RCC 7860 (cell line): Measurements from ENCODE around the gene MRPS2.
"Not testable (repeated sequence)": the region's sequence is repeated elsewhere in the genome, so short reads cannot be mapped to it uniquely, and the experiment has no call there.

Experiments used
- DNase-seq: peaks from one replicate; pipeline ENCODE4 v3.0.0-alpha.2; 2015; ENCODE audit warnings: low spot score
- FAIRE-seq: peaks from 2 replicates; lab custom pipeline; 2012; peaks lifted over from hg19 to GRCh38; lab: Jason Lieb, UNC

The MRPS2 gene

GRCh38 chr9:135500525-135501260 is at the start of gene MRPS2:
TSS of gene MRPS2 (plus strand) at chr9:135500682. CDS start at chr9:135500711, 29 bp downstream.
- no peak for FAIRE-seq
- peak; percentile 68 for DNase-seq

DNA sequence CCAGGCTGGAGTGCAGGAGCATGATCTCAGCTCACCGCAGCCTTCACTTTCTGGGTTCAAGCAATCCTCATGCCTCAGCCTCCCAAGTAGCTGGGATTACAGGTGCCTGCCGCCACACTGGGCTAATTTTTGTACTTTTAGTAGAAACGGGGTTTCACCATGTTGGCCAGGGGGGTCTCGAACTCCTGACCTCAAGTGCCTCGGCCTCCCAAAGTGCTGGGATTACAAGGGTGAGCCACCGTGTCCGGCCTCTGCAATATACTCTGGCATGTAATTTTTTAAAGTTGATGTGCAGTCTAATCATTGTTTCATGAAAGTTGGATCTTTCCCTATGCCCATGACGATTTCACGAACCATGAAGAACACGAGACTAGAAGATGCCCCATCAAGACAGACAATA is 49.5 kb upstream of the MRPS2 start:
- DNase-seq (no peak), FAIRE-seq (no peak)

- DNase-seq, FAIRE-seq: not testable (repeated sequence)
Measured at GRCh38 chr9:135451909-135452308, 48.6 kb upstream of the MRPS2 start.

DNA sequence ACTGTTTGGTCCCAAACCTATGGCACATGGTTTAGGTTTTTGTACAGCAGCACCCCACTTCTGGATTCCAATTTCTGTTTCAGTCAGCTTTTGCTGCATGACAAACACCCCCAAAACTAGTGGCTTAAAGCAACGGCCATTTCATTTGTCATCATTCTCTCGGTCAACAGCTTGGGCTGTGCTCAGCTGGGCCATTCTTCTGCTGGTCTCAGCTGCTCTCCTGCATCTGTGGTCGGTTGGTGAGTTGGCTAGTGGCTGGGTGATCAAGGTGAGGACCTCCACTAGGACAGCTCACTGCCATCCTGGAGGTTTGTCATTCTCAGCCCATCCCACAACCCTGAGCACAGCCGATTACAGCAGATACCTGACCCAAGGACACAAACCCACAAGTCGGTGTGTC is 45.7 kb upstream of the MRPS2 start:
- FAIRE-seq, result no peak
- DNase-seq, result no peak

DNA sequence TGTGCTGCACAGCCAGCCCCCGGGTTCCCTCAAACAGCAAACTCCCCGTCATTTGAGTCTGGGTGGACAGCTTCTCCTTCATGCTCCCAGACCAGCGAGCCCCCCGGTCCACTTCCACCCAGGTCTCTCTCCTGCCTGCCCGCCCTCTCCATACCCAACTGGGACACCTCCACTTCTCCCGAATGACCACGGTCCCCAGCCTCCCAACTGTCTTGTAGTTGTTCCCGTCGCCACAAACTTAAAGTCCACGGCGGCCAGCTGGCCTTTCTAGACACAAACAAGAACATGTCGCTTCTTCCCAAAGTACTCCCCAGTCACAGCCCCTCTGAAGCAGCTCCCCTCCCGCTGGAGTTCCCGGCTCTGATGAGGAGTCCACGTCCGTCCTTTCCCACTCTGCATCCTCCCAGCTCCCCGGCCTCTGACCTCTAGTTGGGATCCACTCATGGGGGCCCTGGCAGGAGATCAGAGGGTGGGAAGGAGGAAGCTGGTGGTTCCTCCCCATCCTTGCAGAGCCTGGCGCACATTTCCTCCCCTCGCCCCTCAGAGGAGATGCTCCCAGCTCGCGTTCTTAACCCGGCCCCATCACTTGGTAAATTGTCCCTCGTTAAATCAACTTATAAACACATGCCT is 45.0 kb upstream of the MRPS2 start:
- FAIRE-seq (no peak), DNase-seq (no peak)

- no peak for FAIRE-seq
- DNase-seq, result no peak
Measured at GRCh38 chr9:135456436-135457104, 43.9 kb upstream of the MRPS2 start.

DNA sequence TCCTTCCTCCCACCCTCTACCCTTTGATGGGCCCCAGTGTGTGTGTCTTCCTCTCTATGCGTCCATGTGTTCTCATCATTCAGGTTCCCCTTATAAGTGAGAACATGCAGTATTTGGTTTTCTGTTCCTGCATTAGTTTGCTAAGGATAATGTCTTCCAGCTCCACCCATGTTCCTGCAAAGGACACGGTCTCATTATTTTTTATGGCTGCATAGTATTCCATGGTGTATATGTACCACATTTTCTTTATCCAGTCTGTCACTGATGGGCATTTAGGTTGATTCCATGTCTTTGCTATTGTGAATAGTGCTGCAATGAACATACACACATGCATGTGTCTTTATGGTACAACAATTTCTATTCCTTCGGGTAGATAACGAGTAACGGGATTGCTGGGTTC is 42.0 kb upstream of the MRPS2 start:
- not testable (repeated sequence) for FAIRE-seq, DNase-seq

GRCh38 chr9:135461936-135462335 is 38.5 kb upstream of the MRPS2 start:
- DNase-seq (no peak), FAIRE-seq (no peak)

GRCh38 chr9:135463140-135463539 is 37.3 kb upstream of the MRPS2 start:
- DNase-seq (peak; percentile 70), FAIRE-seq (peak; percentile 58)

DNA sequence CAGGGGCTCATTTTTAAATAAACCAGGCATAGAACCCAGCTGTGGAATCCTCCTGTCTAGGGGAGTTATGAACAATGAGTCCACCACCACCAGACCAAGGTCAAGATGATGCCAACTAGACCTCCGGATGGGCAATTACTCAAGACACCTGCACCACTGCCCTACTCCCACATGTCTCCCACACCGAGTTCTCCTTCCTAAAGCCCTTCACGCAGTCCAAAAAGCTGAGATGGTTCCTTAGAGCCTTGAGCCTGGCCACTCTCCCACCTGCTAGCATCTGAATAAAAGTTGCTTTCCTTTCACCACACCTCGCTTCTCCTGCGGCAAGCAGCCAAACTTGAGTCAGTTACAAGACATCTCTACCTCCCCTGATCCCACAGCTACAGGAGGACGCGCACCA is 36.3 kb upstream of the MRPS2 start:
- FAIRE-seq (no peak), DNase-seq (no peak)

GRCh38 chr9:135468854-135469521 is 31.5 kb upstream of the MRPS2 start:
- FAIRE-seq, result no peak
- no peak for DNase-seq

- no peak for DNase-seq
- FAIRE-seq, result no peak
Measured at GRCh38 chr9:135471791-135472640, 28.5 kb upstream of the MRPS2 start.

DNA sequence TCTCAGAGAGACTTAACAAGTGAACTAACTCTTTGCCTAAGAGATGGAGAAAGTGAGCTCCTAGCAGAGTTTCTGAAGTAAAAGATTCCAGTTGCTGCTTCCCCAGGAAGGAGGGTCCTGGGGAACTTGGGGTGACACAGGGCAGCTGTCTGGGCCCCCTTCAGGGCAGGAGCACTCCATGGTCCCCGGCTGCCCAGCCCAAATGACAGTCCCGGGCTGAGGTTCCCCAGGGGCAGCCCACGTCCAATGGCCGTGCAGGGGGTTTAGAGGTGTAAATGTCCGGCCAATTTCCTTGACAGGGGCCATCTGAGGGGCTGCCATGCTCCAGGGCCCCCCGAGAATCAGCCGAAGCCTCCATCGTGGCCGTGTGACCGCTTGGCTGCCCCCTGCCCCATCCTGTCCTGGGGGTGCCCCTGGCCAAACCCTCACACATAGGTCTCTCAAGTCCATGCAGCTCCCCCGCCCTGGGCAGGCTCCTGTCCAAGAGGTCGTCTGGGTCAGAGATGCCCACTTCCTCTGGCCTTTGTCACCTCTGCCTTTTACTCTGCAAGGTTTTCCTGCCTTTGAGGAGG is 26.4 kb upstream of the MRPS2 start:
- no peak for DNase-seq
- no peak for FAIRE-seq

DNA sequence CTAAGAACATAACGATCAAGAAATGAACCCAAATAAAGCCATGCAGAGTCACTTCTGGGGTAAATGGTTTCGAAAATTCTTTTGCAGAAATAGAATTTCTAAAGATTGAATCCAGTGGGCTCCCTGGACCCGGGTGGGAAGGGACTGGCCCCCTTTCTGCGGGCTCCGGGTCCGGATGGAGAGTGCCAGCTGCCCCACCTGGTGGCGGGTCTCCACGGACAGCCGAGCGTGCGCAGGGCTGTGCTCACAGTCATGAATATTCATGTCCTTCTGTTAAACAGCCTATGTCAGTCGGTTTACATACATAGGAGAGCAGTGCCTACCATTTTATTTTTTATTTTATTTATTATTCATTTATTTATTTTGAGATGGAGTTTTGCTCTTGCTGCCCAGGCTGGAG is 25.6 kb upstream of the MRPS2 start:
- DNase-seq (no peak), FAIRE-seq (no peak)

DNA sequence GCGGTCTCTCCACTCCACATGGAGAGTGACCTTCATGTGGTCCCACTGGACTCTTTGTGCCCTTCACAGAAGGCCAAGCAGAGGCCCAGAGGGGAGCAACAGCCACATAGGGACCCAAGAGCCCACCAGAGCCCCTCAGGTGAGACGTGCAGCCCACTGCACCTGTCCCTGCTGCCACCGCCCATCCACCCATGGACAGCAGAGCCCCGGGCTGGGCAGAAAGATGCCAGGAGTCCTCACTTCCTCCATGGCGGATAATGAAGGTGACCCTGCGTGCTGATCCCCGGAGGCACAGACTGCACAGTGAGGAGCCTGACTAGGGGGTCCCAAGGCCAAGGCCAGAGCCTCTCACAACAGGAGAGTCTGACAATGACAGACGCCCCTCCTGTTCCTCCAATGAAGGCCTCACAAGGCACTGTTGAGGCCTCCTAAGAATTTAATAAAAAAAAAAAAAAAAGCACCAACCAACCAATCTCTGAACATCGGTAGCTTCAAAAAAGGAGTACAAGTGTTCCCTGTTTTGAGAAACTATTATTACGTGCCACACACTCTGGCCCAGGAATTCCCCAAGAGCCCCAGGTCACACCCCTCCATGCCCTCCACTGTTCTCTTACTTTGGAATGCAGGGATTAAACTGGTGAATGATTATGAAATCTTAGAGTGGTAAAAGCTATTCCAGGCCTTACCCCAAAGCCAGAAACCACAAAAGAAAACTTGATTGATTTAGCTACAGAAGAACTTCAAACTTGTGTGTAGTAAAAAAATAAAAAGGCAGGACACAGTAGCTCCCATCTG is 23.7 kb upstream of the MRPS2 start:
- FAIRE-seq (peak; percentile 78), DNase-seq (peak; percentile 41)

- FAIRE-seq, result no peak
Measured at GRCh38 chr9:135478191-135478590, 22.3 kb upstream of the MRPS2 start.

DNA sequence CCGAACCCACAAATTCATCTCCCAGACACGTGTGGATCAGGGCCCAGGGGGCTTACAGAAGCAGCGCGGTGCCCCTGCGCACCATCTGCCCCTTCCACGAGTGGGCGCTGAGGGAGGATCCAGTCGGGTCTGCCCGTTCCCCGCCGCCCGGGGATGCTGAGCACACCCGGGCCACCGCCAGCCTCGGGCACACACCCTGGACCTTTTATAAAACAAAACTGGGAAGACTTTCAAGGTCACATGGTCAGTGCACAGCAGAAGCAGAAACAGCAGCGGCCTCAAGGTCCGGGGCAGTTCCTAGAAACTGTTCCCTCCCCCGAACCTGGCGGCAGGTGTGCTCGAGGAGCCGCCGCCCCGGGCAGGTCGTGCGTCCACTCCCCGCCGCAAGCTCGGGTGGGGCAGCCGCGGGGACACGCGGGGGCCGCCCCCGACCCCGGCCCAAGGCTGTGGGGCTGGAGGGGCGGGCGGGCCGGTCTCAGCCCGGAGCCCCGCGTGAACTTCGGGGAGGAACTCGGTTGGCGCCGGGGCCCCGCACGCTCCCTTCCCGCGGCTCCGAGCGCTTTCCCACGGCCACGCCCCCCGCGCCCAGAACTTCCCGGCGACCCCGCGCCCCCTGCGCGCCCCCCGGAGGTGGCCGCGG is 21.5 kb upstream of the MRPS2 start:
- FAIRE-seq, result no peak
- DNase-seq, result no peak

More at GRCh38 chr9:135478191-135478590, 22.3 kb upstream of the MRPS2 start:
- no peak for DNase-seq

DNA sequence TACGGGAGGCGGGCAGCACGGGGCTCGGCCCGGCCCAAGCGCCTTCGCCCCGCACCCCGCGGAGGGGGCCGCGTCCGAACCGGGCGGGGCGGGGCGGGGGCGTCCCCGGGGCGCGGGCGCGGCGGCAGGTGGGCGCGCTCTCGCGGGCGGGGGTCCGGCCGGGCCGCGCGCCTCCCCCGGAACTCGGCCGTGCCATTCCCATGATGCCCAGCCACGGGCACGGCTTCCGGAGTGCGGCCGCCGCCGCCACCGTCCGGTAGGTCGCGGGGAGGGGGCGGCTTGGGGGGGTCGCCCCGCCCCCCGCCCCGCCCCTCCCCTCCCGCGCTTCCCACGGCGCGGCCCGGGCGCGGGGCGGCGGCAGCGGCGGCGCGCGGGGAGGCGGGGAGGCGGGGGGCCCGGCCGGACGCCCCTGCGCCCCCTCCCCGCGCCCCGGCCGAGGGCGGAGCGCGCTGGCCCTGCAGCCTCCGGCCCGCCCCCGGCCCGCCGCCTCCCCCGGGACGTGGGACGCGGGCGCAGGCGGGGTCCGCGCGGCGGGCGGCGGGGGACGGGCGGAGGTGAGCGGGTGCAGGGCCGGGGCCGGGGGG is 20.9 kb upstream of the MRPS2 start, which contains the start of gene PPP1R26:
Gene PPP1R26, plus strand, starts transcription at position 314 of the 584 bp plus-strand sequence. CDS start 4,729 bp downstream, outside the sequence.
- no peak for DNase-seq
- FAIRE-seq, result no peak
